Nephron progenitor cell (in vitro differentiated cells): Measurements from ENCODE around the gene WASHC3.
"Not testable (repeated sequence)": the region's sequence is repeated elsewhere in the genome, so short reads cannot be mapped to it uniquely, and the experiment has no call there.

Experiments used
- DNase-seq: peaks from one replicate; pipeline ENCODE4 v3.0.0; 2021
- H3K27ac Mint-ChIP-seq: 2 replicates; pipeline ENCODE4 v1.8.0; 2021; ENCODE audit warnings: mild to moderate bottlenecking, moderate library complexity, mixed read lengths
- H3K27me3 Mint-ChIP-seq: 2 replicates; pipeline ENCODE4 v1.8.0; 2021; ENCODE audit warnings: mild to moderate bottlenecking, low read depth, mixed read lengths; ENCODE audit not compliant: poor library complexity
- H3K36me3 Mint-ChIP-seq: 2 replicates; pipeline ENCODE4 v1.8.0; 2021; ENCODE audit warnings: low read depth, mixed read lengths
- H3K4me1 Mint-ChIP-seq: 2 replicates; pipeline ENCODE4 v1.8.0; 2021; ENCODE audit warnings: mixed read lengths
- H3K4me3 Mint-ChIP-seq: 2 replicates; pipeline ENCODE4 v1.8.0; 2021; ENCODE audit warnings: mild to moderate bottlenecking, moderate library complexity, mixed read lengths
- H3K9me3 Mint-ChIP-seq: 2 replicates; pipeline ENCODE4 v1.8.0; 2021; ENCODE audit warnings: mild to moderate bottlenecking, moderate library complexity, mixed read lengths
- TF ChIP-seq, protein P1 (sequence below): fragments of 200-600 bp; sonication (generic); IDR thresholded peaks from 2 replicates; pipeline ENCODE4 v1.5.0; 2021; ENCODE audit warnings: antibody characterized with exemption

Gene WASHC3

DNA sequence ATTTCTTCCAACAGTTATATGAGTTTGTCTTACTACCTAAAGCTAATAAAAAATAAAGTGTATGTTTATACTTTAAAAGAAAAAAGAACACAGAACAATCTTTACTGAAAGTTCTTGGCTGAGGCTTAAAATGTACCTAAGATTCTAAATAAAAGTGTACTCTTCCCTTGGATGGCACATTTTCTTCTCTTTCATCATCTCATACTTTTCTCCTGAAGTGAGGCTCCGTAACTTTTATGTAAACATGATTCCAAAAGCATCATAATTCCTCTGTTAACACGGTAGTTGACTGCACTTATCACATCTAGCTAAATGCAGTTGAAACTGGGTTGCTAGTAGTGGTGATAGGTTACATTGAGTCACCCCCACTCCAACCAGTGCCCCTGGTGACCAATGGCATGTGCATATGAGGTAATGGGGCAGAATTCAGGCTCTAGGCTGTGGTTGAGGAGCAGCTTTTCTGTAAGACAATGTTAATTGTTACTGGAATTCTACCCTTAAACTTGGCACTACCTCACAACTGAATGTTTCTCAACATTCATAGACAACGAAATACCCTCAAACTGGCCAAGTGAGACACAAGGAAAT, 38.4 kb downstream of the WASHC3 start:
- H3K9me3 Mint-ChIP-seq, result no peaks in the 10 kb centered on the region
- no peak overlapping the region for H3K27ac Mint-ChIP-seq
- TF ChIP-seq, protein P1, sequence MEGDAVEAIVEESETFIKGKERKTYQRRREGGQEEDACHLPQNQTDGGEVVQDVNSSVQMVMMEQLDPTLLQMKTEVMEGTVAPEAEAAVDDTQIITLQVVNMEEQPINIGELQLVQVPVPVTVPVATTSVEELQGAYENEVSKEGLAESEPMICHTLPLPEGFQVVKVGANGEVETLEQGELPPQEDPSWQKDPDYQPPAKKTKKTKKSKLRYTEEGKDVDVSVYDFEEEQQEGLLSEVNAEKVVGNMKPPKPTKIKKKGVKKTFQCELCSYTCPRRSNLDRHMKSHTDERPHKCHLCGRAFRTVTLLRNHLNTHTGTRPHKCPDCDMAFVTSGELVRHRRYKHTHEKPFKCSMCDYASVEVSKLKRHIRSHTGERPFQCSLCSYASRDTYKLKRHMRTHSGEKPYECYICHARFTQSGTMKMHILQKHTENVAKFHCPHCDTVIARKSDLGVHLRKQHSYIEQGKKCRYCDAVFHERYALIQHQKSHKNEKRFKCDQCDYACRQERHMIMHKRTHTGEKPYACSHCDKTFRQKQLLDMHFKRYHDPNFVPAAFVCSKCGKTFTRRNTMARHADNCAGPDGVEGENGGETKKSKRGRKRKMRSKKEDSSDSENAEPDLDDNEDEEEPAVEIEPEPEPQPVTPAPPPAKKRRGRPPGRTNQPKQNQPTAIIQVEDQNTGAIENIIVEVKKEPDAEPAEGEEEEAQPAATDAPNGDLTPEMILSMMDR, result no peak
- no peak overlapping the region for H3K4me3 Mint-ChIP-seq
- DNase-seq, result no peak
- H3K27me3 Mint-ChIP-seq, result no peaks in the 10 kb centered on the region
- H3K36me3 Mint-ChIP-seq, result peaks cover 4% of the 10 kb centered on the region
- no peaks in the 10 kb centered on the region for H3K4me1 Mint-ChIP-seq

DNA sequence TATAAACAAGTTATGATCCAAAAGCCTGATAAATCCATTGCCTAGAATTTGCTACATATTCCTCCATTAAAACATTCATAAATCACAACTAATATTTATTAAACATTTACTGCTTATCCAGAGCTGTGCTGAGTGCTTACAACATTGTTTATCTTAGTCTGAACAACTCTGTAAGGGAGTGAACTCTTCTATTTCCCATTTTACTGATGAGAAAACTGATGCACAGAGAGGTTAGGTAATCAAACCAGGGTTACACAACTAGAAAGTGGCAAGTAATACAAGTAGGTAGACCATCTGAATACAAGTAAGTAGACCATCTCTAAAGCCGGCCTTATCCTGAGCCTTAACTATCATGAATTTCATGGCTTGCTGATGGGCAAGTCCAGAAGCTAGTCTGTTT, 39.5 kb downstream of the WASHC3 start:
- Mint-ChIP-seq H3K9me3 (no peaks in the 10 kb centered on the region), H3K4me1 (no peaks in the 10 kb centered on the region), H3K27ac (no peak overlapping the region), H3K4me3 (no peak overlapping the region), H3K27me3 (no peaks in the 10 kb centered on the region), H3K36me3 (peaks cover 8% of the 10 kb centered on the region)
- TF ChIP-seq, protein P1, result no peak
- no peak for DNase-seq

- no peaks in the 10 kb centered on the region for H3K27me3 Mint-ChIP-seq
- no peak for DNase-seq
- H3K4me1 Mint-ChIP-seq, result no peaks in the 10 kb centered on the region
- TF ChIP-seq, protein P1, result no peak
- no peak overlapping the region for H3K27ac Mint-ChIP-seq
- H3K36me3 Mint-ChIP-seq, result peaks cover 8% of the 10 kb centered on the region
- H3K4me3 Mint-ChIP-seq, result no peak overlapping the region
- H3K9me3 Mint-ChIP-seq, result no peaks in the 10 kb centered on the region
Measured at GRCh38 chr12:102021540-102022246, 40.1 kb downstream of the WASHC3 start.

- not testable (repeated sequence) for H3K27me3 Mint-ChIP-seq, H3K36me3 Mint-ChIP-seq, H3K9me3 Mint-ChIP-seq, H3K4me3 Mint-ChIP-seq, H3K27ac Mint-ChIP-seq, DNase-seq, H3K4me1 Mint-ChIP-seq
Measured at GRCh38 chr12:102018607-102019006, 43.2 kb downstream of the WASHC3 start.

DNA sequence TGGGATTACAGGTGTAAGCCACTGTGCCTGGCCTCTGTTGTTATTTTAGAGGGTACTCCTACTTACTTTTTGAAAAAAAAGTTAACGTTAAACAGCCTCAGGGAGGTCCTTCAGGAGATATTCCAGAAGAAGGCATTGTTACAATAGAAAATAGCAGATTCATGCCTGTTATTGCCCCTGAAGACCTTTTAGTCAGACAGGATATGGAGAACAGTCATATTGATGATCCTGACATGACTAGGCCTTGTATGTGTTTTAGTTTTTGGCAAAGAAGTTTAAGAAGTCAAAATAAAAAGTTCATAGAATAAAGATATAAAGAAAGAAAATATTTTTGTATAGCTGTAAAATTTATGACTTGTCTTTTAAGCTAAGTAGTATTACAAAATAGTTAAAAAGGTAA, 45.3 kb downstream of the WASHC3 start:
- H3K36me3 Mint-ChIP-seq, result peaks cover 10% of the 10 kb centered on the region
- no peak overlapping the region for H3K4me3 Mint-ChIP-seq
- H3K27ac Mint-ChIP-seq, result no peak overlapping the region
- TF ChIP-seq, protein P1, result no peak
- no peaks in the 10 kb centered on the region for H3K4me1 Mint-ChIP-seq
- no peaks in the 10 kb centered on the region for H3K9me3 Mint-ChIP-seq
- no peak for DNase-seq
- H3K27me3 Mint-ChIP-seq, result no peaks in the 10 kb centered on the region

GRCh38 chr12:102010265-102010994, 51.4 kb downstream of the WASHC3 start:
- H3K4me3 Mint-ChIP-seq, result no peak overlapping the region
- no peaks in the 10 kb centered on the region for H3K4me1 Mint-ChIP-seq
- no peaks in the 10 kb centered on the region for H3K27me3 Mint-ChIP-seq
- H3K9me3 Mint-ChIP-seq, result no peaks in the 10 kb centered on the region
- H3K36me3 Mint-ChIP-seq, result peaks cover 4% of the 10 kb centered on the region
- DNase-seq, result no peak
- no peak overlapping the region for H3K27ac Mint-ChIP-seq
- TF ChIP-seq, protein P1, result no peak
